ENCODE measurements around the gene POLR2L. TPM values are rescaled to one million over a fixed set of nuclear protein-coding genes. Genes with fewer than 3 reads are reported as not detected.

The POLR2L gene
- total and polyA plus RNA-seq, 2 experiments from 2014 or later = 113 to 804 TPM

- no peaks in the 10 kb centered on the region for H3K79me2 ChIP-seq (ENCODE audit: insufficient read depth)
- H3F3A ChIP-seq (ENCODE audit: insufficient read depth) = no peaks in the 10 kb centered on the region
- no peaks in the 10 kb centered on the region for H4K20me1 ChIP-seq (ENCODE audit: insufficient read depth)
- 0 out of 2 replicates have a peak, but pooled peaks cover 2% of the 10 kb centered on the region for H3K4me1 ChIP-seq (ENCODE audit: insufficient read depth)
- no peaks in the 10 kb centered on the region for H3K9me2 ChIP-seq (ENCODE audit: insufficient read depth)
- in situ Hi-C loops (cut with MboI) = no loop called here
- no peaks in the 10 kb centered on the region for H3K36me3 ChIP-seq (ENCODE audit: low read depth)
- H3K27ac ChIP-seq = no peak overlapping the region
- no peak overlapping the region for H2AFZ ChIP-seq
- H3K9ac ChIP-seq = no peak overlapping the region
- H3K4me2 ChIP-seq (ENCODE audit: unreplicated experiment) = no peak overlapping the region
- no peak for DNase-seq
- H3K27me3 ChIP-seq (replicated peaks; ENCODE audit: insufficient read depth) = no peaks in the 10 kb centered on the region
- TF ChIP-seq EZH2phosphoT487 (IDR thresholded peaks at IDR 0.05; ENCODE audit: insufficient read depth, low read depth) (no peak), EZH2 (IDR thresholded peaks at IDR 0.05; ENCODE audit: insufficient read depth, poor library complexity, severe bottlenecking) (no peak)
- no peak overlapping the region for H3K4me3 ChIP-seq
- no peaks in the 10 kb centered on the region for H3K9me3 ChIP-seq (ENCODE audit: low read depth)
- 96 to 98% methylated on average over 11 of the region's 11 CpGs for WGBS, 2 experiments (ENCODE audit: low coverage in 1 of 2, low lambda C conversion rate in 2 of 2, missing lambda C conversion rate in 2 of 2)
Observed at GRCh38 chr11:864898-865297, 22.6 kb upstream of the POLR2L start.

GRCh38 chr11:863910-864827 is 21.8 kb upstream of the POLR2L start:
- H3K9me3 ChIP-seq (ENCODE audit: low read depth) = no peaks in the 10 kb centered on the region
- no peaks in the 10 kb centered on the region for H3K36me3 ChIP-seq (ENCODE audit: low read depth)

GRCh38 chr11:863023-863909 is 20.9 kb upstream of the POLR2L start:
- Histone ChIP-seq H3K36me3 (ENCODE audit: low read depth) (no peaks in the 10 kb centered on the region), H3K4me2 (ENCODE audit: unreplicated experiment) (no peak overlapping the region), H3K27me3 (replicated peaks; ENCODE audit: insufficient read depth) (no peaks in the 10 kb centered on the region), H3K9ac (no peak overlapping the region), H2AFZ (no peak overlapping the region), H3K9me3 (ENCODE audit: low read depth) (no peaks in the 10 kb centered on the region), H3F3A (ENCODE audit: insufficient read depth) (no peaks in the 10 kb centered on the region), H4K20me1 (ENCODE audit: insufficient read depth) (no peaks in the 10 kb centered on the region), H3K4me1 (ENCODE audit: insufficient read depth) (0 out of 2 replicates have a peak, but pooled peaks cover 7% of the 10 kb centered on the region), H3K9me2 (ENCODE audit: insufficient read depth) (no peaks in the 10 kb centered on the region), H3K27ac (no peak overlapping the region), H3K79me2 (ENCODE audit: insufficient read depth) (no peaks in the 10 kb centered on the region), H3K4me3 (no peak overlapping the region)
- in situ Hi-C loops (cut with MboI) = no loop called here
- no peak for DNase-seq
- WGBS, 2 experiments (ENCODE audit: low coverage in 1 of 2, low lambda C conversion rate in 2 of 2, missing lambda C conversion rate in 2 of 2) = 88 to 90% methylated on average over 20 to 24 of the region's 24 CpGs
- TF ChIP-seq EZH2phosphoT487 (IDR thresholded peaks at IDR 0.05; ENCODE audit: insufficient read depth, low read depth) (no peak), EZH2 (IDR thresholded peaks at IDR 0.05; ENCODE audit: insufficient read depth, poor library complexity, severe bottlenecking) (no peak)

More at GRCh38 chr11:863910-864827, 21.8 kb upstream of the POLR2L start:
- no peak overlapping the region for H2AFZ ChIP-seq
- H3K4me2 ChIP-seq (ENCODE audit: unreplicated experiment) = no peak overlapping the region
- DNase-seq = no peak
- H3K9me2 ChIP-seq (ENCODE audit: insufficient read depth) = no peaks in the 10 kb centered on the region
- H3F3A ChIP-seq (ENCODE audit: insufficient read depth) = no peaks in the 10 kb centered on the region
- no peak for TF ChIP-seq EZH2phosphoT487 (IDR thresholded peaks at IDR 0.05; ENCODE audit: insufficient read depth, low read depth)
- TF ChIP-seq EZH2 (IDR thresholded peaks at IDR 0.05; ENCODE audit: insufficient read depth, poor library complexity, severe bottlenecking) = no peak
- H3K27ac ChIP-seq = no peak overlapping the region
- no peak overlapping the region for H3K9ac ChIP-seq
- in situ Hi-C loops (cut with MboI) = no loop called here
- H3K27me3 ChIP-seq (replicated peaks; ENCODE audit: insufficient read depth) = no peaks in the 10 kb centered on the region
- no peaks in the 10 kb centered on the region for H3K79me2 ChIP-seq (ENCODE audit: insufficient read depth)
- H4K20me1 ChIP-seq (ENCODE audit: insufficient read depth) = no peaks in the 10 kb centered on the region
- H3K4me3 ChIP-seq = no peak overlapping the region
- H3K4me1 ChIP-seq (ENCODE audit: insufficient read depth) = 0 out of 2 replicates have a peak, but pooled peaks cover 7% of the 10 kb centered on the region
- WGBS, 2 experiments (ENCODE audit: low coverage in 1 of 2, low lambda C conversion rate in 2 of 2, missing lambda C conversion rate in 2 of 2) = 92 to 95% methylated on average over 28 of the region's 31 CpGs

- TF ChIP-seq EZH2phosphoT487 (IDR thresholded peaks at IDR 0.05; ENCODE audit: insufficient read depth, low read depth) = no peak
- H3K9ac ChIP-seq = no peak overlapping the region
- H3K9me3 ChIP-seq (ENCODE audit: low read depth) = no peaks in the 10 kb centered on the region
- H3K27me3 ChIP-seq (replicated peaks; ENCODE audit: insufficient read depth) = no peaks in the 10 kb centered on the region
- H3K4me3 ChIP-seq = no peak overlapping the region
- H3K9me2 ChIP-seq (ENCODE audit: insufficient read depth) = no peaks in the 10 kb centered on the region
- DNase-seq = no peak
- 0 out of 2 replicates have a peak, but pooled peaks cover 7% of the 10 kb centered on the region for H3K4me1 ChIP-seq (ENCODE audit: insufficient read depth)
- no peaks in the 10 kb centered on the region for H3F3A ChIP-seq (ENCODE audit: insufficient read depth)
- H3K27ac ChIP-seq = no peak overlapping the region
- no peak overlapping the region for H3K4me2 ChIP-seq (ENCODE audit: unreplicated experiment)
- H4K20me1 ChIP-seq (ENCODE audit: insufficient read depth) = no peaks in the 10 kb centered on the region
- H3K36me3 ChIP-seq (ENCODE audit: low read depth) = no peaks in the 10 kb centered on the region
- 94% methylated on average over 12 of the region's 12 CpGs for WGBS, 2 experiments (ENCODE audit: low coverage in 1 of 2, low lambda C conversion rate in 2 of 2, missing lambda C conversion rate in 2 of 2)
- in situ Hi-C loops (cut with MboI) = no loop called here
- no peak overlapping the region for H2AFZ ChIP-seq
- H3K79me2 ChIP-seq (ENCODE audit: insufficient read depth) = no peaks in the 10 kb centered on the region
Observed at GRCh38 chr11:862696-863022, 20.3 kb upstream of the POLR2L start.

All from GM23248 (cell line).